HL-60/S4 treated with phorbol 12-myristate 13-acetate at 8.2 ng/mL for 4 days and 3 days (cell line): ENCODE results near the gene FGFR2.
"Not testable (repeated sequence)": the region's sequence is repeated elsewhere in the genome, so short reads cannot be mapped to it uniquely, and the experiment has no call there.

Source experiments
- in situ Hi-C: fragments of 300-500 bp; cut with MboI; formaldehyde crosslinking; loops from 2 replicates; pipeline ENCODE4 v1.15.0; 2022; ENCODE audit warnings: low sequenced_read_pairs

The FGFR2 gene

DNA sequence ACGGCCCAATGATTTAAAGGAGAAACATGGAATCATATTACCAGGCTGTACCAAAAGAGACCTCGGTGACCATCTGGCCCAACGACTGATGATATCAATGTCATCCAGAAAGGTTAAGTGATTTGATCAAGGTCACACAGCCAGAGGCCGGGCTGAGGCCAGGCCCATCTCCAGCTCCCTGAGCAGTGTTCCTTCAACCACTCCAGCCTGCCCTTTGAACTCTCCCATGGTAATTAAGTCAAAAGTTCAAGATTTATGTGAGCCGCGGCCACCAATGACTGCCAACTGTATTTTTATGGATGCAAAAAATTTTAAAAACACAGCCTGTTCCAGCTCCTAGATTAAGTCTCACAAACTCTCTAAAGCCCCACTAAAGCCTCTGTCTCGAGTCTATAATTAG is 41.8 kb downstream of the FGFR2 start:
- in situ Hi-C loops, result no loop called here

DNA sequence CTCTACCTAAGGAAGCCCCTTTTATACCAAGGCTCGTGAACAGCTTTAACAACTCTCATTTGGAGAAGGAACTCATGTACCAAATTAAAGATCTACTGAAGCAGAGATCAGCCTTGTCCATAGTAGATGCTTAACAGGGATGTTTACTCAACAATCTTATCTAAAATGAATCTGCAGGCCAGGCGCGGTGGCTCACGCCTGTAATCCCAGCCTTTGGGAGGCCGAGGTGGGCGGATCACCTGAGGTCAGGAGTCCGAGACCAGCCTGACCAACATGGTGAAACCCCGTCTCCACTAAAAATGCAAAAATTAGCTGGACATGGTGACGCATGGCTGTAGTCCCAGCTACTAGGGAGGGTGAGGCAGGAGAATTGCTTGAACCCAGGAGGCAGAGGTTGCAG is 43.3 kb downstream of the FGFR2 start:
- in situ Hi-C loops, result not testable (repeated sequence)

DNA sequence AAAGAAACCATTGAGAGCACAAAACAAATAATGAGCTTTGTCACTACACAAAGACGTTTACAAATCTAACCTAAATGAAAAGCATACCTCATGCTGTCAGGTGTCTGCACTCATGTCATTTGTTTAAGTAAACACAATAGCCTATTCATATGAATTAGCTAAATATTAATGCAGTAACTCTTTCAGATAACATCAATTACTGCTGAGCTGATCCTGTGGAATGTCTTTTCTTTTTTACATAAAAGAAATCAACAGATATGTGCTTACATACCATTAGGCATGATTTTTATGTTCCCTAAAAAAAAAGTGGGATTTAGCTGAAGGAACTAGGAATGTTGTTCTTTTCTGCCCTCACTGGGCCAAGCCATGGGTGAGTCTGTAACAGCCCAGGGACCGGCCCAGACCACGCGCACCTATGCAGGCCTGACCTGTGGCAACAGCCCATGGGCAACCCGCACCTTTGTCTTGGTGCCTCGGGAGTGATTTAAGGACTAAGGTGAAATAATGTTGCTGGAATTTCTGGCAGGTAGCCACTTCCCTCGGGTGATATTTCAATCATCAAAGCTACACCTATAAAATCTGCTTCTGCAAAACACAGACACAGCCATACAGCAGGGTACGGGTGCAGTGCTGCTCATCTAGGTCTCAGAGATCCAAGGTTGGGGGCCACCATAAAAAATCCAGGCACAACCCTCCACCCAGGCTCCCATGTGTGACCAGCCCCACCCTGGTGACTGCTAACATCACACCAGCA is 44.6 kb downstream of the FGFR2 start:
- in situ Hi-C loops, result no loop called here

DNA sequence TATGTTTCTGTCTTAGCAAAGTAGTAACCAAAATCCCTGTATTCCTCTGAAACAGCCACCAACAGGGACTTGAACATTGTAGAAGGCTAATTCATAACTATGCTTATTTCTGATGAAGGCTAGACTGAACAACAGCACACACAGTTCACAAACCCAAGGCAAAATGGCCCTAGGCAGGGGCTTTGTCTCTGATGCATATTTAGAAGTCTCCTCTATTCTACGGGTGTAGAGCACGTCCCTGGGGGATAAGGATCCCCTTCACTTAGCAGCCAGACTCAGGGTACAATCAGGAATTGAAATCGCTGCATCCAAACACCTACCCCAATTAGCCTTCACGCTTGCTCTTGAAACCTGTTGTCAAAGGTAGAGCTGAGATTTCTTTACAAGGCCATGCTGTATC is 45.5 kb downstream of the FGFR2 start:
- in situ Hi-C loops, result no loop called here

DNA sequence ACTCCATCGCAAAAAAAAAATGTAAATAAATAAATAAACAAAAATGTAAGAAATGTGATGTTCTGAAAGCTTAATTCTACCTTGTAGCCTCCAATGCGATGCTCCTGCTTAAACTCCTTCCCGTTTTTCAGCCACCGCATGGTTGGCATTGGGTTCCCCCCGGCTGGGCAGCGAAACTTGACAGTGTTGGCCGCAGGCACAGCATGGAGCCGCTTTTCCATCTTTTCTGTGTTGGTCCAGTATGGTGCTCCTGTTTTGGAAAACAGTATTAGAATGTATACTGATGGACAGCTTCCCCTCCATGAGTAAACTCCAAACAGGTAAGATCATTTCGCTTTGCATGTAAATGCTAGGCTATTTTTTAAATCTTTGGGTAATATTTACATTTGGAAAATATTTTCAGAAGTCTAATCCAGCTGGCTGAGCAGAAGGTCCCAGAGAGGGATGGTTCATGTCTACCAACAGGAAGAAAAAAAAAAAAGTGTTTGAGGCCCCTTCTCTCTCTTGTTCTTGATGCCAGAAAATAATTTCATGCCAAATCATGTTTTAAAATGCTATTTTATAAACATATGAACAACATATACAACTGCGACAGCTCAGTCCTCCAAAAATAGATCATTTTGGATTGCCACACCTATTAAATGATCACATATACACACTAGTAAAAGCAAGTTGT is 46.9 kb downstream of the FGFR2 start:
- in situ Hi-C loops, result no loop called here

DNA sequence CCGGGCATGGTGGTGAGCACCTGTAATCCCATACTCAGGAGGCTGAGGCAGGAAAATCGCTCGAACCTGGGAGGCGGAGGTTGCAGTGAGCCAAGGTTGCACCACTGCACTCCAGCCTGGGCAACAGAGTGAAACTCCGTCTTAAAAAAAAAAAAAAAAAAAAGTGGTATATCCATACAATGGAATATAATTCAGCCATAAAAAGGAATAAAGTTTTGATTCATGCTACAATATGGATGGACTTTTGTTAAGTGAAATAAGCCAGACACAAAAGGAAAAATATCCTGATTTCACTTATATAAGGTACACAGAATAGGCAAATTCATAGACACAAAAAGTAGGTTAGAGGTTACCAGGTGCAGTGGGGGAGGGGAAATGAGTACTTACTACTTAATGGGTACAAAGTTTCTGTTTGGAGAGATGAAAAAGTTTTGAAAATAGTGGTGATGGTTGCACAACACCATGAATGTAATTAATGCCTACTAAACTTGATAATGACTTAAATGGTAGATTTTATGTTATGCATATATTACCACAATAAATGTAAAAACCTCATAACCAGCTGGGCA is 53.9 kb downstream of the FGFR2 start:
- in situ Hi-C loops, result no loop called here

DNA sequence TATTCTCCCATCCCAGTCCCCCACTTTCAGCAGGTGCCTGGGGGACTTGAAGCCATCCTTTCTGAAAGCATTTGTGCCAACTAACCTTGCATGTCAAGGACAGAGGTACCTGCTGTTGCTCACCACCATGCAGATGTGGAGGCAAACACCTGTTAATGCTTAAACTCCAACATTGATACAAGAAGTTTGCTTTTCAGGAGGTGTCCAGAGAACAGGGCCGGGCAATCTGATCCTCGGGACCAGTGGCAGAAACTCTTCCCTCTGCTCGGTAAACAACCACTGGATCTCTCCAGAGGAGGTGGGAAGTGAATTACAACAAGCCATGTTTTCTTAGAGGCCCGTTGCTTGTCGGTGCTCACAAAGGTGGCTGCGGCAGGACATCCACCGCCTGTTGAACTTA is 54.7 kb downstream of the FGFR2 start:
- in situ Hi-C loops, result no loop called here

DNA sequence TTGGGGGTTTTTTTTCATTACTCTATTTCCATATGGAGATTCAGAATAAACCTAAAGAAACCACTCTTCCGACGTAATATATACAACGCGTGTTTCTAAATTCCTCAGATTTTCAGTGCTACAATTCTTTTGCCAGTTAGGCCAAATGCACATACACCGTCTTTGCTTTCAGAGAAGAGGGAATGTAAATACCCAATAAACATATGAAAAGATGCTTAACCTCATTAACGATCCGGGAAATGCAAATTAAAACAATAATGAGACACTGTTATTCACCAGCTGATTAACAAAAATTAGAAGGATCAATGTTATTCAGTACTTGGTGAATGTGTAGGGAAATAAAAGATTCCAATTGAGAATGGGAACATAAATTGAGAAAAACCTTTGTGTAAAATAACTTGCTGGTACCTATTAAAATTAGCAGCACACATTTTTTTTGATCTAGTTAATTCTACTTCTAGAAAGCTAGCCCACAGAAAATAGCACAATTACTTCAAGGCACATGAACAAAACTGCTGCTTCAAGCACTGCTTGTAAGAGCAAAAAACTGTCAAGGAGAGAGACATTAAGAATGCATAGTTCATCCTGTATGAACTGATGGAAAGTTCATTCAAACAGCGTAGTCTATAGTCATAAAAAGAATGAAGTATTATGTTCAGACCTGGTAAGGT is 56.7 kb downstream of the FGFR2 start:
- in situ Hi-C loops, result no loop called here

DNA sequence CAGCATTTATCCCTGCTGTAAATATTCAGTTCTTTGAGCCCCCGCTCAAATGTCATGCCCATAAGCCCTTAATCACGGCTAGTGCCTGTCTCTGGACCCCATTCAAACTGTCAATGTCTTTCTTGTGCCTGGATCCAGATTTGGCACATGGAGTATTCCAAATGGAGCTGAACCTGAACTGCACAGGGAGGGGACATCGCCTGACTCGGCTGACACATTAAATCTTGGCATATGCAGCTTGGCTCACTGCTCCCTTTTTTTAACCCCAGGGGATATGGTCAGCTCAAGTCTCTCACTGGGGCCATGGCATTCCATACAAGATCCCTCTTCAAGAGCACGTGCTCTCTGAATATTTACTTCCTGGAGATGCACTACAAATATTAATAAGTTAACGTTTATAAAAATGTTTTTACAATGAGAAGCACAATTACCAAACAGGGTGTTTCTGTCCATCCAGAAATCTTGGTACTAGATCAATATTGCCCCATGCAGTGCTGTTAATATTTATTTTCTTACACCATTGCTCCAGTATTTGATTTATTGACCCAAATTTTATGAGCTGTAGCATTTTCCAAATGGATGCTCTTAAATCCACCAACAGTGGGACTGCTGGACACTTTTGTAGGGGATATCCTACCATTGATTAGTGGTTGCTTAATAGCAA is 57.4 kb downstream of the FGFR2 start:
- in situ Hi-C loops, result no loop called here

DNA sequence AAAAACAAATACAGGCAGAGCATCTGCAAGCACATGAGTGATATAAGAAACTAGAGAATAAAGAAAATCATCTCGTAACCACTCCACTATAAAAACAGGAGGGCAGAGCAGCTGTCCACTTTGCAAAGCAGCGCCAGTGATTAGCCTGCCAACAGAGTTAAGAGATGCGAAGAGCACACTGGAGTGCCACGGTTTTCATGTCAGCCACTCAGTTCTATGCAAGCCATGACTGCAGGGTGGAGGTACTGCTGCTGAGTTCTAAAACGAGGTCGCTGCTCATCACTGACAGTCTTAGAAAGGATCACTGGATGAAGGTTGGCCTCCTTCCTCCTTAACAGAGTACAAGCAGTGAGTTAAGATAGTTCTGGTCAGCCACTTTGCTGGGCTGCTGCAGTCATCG is 58.5 kb downstream of the FGFR2 start:
- in situ Hi-C loops, result no loop called here

DNA sequence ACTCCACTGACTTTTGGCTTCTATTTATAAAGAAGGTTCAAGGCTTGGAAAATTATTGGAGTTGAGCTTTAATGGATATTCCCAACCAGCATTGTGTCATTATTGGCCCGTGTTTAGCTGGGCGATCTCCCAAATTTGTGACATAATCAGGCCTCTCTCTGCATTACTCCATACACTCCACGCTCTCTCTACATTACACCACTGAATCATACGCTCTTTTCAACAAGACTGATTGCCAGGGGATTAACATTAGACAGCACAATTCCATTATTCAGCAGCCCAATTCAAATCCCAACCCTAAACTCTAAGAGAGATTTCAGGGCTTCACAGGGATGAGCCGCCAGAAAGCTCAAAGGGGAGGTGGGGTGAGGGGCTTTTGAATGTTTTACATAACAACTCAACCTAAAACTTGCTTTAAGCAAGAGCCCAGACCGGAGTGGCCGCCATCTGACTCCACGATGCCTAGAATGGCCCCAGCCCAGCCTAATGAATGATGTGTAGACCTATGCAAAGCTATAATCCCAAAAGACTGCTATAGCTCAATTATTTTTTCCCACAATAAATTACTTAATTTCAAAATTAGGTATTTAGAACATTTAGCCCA is 61.8 kb downstream of the FGFR2 start:
- in situ Hi-C loops, result no loop called here

DNA sequence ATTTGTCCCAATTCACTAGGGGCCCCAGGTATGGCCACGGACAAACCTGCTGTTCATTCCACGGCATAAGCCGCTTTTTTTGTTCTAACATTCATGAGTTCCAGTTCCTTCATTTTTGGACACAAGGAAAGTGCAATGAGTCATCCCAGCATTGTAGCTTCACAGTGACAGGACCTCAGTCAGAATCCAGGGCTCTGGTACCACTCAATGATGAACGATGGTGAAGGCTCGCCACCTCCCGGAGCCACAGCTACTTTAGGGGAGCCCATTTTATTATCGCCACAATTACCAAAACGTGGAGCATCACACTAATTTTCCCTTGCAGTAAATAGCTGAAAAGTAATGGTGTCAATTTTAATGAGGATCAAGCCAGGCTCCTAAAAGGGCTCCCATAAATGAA is 62.9 kb downstream of the FGFR2 start:
- in situ Hi-C loops, result no loop called here

DNA sequence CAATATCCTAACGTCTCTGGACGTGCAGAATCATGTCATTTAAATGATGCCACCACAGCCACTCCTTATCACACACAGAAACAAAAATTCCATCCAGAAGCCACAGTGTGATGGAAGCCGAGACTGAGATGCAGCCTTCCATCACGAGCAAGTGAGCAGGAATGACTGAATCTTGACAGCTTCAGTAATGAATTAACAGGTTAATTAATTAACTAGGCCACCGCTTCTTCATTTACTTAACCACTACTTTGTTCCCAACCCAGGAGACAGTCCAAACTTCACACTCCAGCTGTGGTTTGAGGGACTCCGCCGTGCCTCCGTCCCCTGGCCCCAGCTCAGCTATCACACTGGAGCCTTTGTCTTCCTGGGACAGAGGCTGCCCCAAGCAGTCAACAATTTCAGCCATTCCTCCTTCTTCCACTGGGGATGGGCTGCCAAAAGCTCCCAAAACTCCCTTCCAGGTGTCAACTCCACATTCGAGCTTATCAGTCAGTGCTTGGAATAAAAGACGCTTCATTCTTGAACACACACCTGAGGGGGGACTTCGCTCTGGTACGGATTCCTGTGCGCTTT is 65.9 kb downstream of the FGFR2 start:
- in situ Hi-C loops, result no loop called here

DNA sequence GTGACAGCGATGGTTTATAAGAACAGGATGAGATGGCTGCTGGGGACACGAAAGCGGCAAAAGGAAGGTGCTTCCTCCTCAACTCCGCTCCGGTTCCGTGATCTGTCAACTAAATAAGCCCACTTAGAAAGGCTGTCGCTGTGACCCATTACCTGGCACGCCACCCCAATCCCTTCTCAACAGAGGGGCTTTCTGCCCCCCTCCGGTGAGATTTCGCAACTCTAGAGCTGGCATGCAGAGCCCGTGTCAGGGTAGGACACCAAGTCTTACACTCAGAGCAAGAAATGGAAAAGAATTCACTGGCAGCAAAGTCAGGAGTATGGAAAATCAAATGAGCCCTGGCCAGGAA is 66.4 kb downstream of the FGFR2 start:
- in situ Hi-C loops, result no loop called here

DNA sequence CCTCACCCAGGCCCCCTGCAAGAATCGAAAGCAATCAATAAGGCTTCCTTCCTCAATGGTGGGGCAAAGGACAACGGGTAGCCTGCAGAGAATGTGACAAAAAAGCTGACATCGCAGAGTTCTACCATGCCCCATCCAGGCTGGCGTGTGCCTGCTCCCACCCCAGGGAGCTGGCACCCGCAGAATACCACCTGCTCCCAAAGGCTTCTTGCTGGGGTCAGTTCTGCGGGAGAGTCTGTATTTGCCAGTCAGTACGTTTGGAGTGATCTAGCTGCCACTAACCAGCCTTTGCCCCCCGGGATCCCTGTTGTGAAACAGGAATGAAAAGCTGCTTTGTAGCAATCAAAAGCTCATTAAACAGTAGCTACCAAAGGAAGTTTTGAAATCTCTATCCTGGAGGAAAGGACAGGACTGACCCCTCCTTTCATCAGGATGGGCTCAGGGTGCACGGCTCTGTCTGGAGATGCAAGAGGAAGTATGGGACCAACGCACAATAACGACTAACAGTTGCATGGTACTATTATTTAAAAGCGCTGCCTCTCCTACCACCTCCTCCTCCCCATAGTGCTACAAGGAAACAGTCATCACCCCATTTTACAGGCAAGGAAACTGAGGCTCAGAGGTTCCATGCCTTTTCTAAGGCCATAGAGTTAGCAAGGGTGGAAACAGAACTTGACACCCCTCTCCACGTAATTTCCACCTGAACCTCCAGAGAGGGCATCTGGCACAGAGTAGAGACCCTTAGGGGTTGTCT is 67.0 kb downstream of the FGFR2 start:
- in situ Hi-C loops, result no loop called here

DNA sequence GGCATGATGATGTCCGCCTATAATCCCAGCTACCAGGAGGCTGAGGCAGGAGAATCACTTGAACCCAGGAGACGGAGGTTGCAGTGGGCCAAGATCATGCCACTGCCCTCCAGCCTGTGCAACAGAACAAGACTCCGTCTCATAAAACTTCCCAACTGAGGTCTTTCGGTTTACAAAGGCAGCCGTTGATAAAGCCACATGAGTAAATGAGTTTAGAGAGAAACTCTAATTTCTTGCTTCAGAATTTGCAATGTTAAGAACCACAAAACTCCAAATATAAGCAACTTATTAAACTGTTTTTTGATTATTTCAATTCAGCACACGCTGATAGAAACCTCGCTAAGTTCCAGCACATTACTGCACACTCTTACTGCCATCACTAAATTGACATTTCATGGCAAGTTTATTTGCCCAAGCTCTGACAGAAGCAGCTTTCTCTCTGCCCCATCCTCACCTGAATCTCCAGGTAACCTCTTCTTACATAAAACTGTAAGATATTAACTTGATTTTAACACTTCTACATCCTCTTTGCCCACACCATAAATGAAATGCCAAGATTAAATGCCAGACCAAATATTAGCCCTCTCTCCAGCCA is 67.7 kb downstream of the FGFR2 start:
- in situ Hi-C loops, result no loop called here

DNA sequence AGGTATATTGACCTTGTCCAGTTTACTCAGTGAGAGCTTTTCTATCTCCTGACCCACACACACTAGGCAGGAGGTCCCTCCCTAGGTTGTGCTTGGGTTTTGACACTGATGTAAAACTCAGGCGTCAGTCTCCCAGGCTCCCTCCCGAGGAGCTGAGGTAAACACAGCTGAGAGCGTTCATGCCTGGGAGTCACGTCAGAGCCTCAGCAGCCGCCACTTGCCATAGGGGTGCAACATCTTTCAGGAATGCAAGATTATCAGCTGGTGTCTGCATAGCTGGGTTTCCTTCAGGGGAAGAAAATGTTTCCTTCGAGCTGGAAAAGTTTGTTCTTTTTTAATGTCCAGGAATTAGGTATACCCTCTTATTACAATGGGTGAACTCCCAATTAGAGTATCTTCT is 70.6 kb downstream of the FGFR2 start:
- in situ Hi-C loops, result no loop called here

DNA sequence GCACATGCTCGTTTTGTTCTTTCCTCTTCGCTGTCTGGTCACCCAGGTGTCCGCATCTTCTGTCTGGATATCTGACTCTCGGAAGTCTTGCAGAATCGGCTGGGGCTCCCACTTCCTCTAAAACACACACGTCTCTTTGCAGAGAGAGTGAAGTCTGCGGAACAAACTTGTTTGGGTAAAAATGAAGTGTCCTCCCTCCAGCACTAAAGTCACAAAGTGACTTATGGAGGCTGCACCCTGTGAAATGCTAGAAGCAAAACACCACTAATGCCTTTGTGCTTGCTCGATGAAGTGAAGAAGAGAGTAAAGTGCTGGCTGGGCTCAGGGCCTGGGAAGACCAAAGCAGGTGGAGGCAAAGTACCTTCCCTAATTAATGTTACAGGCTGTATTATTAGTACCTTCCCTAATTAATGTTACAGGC is 71.4 kb downstream of the FGFR2 start:
- in situ Hi-C loops, result no loop called here

DNA sequence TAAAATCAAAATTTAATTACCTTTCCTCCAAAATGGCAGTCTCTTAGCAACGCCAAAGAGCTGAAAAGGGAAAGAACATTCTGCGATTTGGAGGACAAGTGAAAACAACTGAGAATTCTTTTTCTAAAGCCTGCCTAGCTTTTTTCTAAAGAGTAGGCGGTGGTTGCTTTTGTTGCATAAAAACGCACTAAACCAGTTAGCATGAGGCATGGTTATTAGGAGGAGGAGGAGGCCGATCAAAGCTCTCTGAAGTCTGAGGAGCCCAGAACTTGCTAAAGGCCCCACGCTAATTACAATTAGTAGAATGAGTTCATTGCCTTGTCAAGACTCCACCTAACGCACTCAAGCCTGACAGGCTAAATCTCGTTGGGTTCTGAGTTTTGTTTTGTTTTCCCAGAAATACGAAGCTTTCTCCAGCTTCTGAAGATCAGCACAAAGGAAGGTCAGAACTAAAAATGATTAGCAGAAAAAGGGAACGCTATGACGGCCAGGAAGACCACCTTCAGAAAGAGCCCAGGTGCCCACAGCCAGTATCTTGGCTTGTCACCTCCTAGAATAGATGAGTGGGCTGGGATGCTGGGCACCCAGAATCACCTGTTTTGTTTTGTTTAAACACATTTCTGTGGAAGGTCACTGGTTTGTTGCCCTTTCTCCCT is 72.0 kb downstream of the FGFR2 start:
- in situ Hi-C loops, result no loop called here
